Measurements from ENCODE around the gene KCND2. TPM values are rescaled to one million over a fixed set of nuclear protein-coding genes. Genes with fewer than 3 reads are reported as not detected.

KCND2 gene
- total RNA-seq, 2 experiments from 2014 or later: not detected

DNA sequence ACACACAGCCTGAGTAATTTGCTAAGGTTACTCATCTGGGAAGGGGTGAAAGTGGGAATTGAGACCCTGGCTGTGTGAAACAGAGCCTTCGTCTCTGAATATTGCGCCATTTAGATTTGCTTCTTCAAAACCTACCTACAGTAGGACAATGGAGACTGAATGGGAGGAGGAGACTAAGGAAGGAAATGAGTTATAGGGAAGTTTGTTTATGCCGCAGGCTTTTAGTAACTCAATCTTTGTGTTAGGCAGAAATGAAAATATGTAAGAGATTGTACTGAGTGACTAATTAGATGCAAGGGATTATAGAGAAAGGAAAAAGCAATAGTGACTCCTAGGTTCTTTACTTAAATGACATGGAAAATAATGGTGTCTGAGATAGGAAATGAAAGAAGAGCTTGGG lies 80.2 kb downstream of the KCND2 start:
- intact Hi-C loops (cut with micrococcal nuclease; ENCODE audit: unreplicated experiment): no loop called here
- no peaks in the 10 kb centered on the region for H3K9me3 ChIP-seq (ENCODE audit: low read length)
- H3K4me3 ChIP-seq (ENCODE audit: low read depth, low read length, poor library complexity, severe bottlenecking): no peak overlapping the region
- no peaks in the 10 kb centered on the region for H3K36me3 ChIP-seq (ENCODE audit: insufficient read depth, low read length)
- no TSS peak for BruUV-seq (replicated peaks)
- H3K27ac ChIP-seq (ENCODE audit: low read depth, low read length, poor library complexity, severe bottlenecking): no peak overlapping the region
- no peaks in the 10 kb centered on the region for H4K20me1 ChIP-seq (ENCODE audit: insufficient read depth, low read length)
- ChIA-PET POLR2A (interaction anchor here (0.7 kb wide), 1 partner anchor 111 kb away, joined by 3 read pairs; no protein-coding TSS in a partner anchor), CTCF (ENCODE audit: unreplicated experiment) (no interaction called here)
- no peak overlapping the region for H2AFZ ChIP-seq (ENCODE audit: low read length)
- no peak for DNase-seq (ENCODE audit: low spot score)
- H3K79me2 ChIP-seq (ENCODE audit: insufficient read depth, low read depth, low read length): no peaks in the 10 kb centered on the region
- no peak for TF ChIP-seq CTCF (conservative IDR thresholded peaks at IDR 0.05; ENCODE audit: low read length)
- no peak for TF ChIP-seq EZH2phosphoT487 (IDR thresholded peaks at IDR 0.05; ENCODE audit: borderline replicate concordance, low read depth, low read length)
- no peaks in the 10 kb centered on the region for H3K4me1 ChIP-seq (ENCODE audit: insufficient read depth, low read length, poor library complexity, severe bottlenecking)
- H3K9me2 ChIP-seq (ENCODE audit: insufficient read depth, low read length): no peaks in the 10 kb centered on the region
- H3K4me2 ChIP-seq (ENCODE audit: low read length): no peak overlapping the region

- Histone ChIP-seq H3K27ac (ENCODE audit: low read depth, low read length, poor library complexity, severe bottlenecking) (no peak overlapping the region), H3K4me3 (ENCODE audit: low read depth, low read length, poor library complexity, severe bottlenecking) (no peak overlapping the region), H3K9me3 (ENCODE audit: low read length) (no peaks in the 10 kb centered on the region), H3K36me3 (ENCODE audit: insufficient read depth, low read length) (no peaks in the 10 kb centered on the region), H3K4me1 (ENCODE audit: insufficient read depth, low read length, poor library complexity, severe bottlenecking) (no peaks in the 10 kb centered on the region), H4K20me1 (ENCODE audit: insufficient read depth, low read length) (no peaks in the 10 kb centered on the region), H3K9me2 (ENCODE audit: insufficient read depth, low read length) (no peaks in the 10 kb centered on the region), H3K4me2 (ENCODE audit: low read length) (no peak overlapping the region), H3K79me2 (ENCODE audit: insufficient read depth, low read depth, low read length) (no peaks in the 10 kb centered on the region), H2AFZ (ENCODE audit: low read length) (no peak overlapping the region)
- TF ChIP-seq EZH2phosphoT487 (IDR thresholded peaks at IDR 0.05; ENCODE audit: borderline replicate concordance, low read depth, low read length): no peak
- no peak for TF ChIP-seq CTCF (conservative IDR thresholded peaks at IDR 0.05; ENCODE audit: low read length)
- DNase-seq (ENCODE audit: low spot score): no peak
- CTCF ChIA-PET (ENCODE audit: unreplicated experiment): no interaction called here
- no TSS peak for BruUV-seq (replicated peaks)
- intact Hi-C loops (cut with micrococcal nuclease; ENCODE audit: unreplicated experiment): no loop called here
- POLR2A ChIA-PET: interaction anchor here (0.6 to 1.8 kb wide), 3 partner anchors 12 to 36 kb away, joined by 3 to 6 read pairs (median 3); no protein-coding TSS in a partner anchor
Observed at GRCh38 chr7:120360918-120361317, 87.9 kb downstream of the KCND2 start.

DNA sequence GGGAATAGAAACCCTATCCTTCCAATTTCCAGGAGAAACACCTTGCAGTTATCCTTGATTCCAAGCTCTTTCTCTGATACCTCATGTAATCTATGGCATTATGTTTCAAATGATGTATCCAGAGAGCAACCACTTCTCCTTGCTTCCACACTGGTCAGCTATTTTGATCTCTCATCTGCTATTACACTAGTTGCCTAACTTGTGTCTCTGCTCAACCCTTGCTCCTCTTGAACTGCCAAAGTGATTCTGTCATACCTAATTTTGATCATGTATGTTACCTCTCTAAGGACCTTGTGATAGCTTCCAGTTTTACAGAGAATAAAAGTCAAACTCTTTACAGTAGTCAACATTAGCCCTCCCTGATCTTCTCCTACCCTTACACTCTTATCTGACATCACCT lies 90.4 kb downstream of the KCND2 start:
- no peak overlapping the region for H3K27ac ChIP-seq (ENCODE audit: low read depth, low read length, poor library complexity, severe bottlenecking)
- DNase-seq (ENCODE audit: low spot score): no peak
- no peak overlapping the region for H3K4me3 ChIP-seq (ENCODE audit: low read depth, low read length, poor library complexity, severe bottlenecking)
- intact Hi-C loops (cut with micrococcal nuclease; ENCODE audit: unreplicated experiment): no loop called here
- no peaks in the 10 kb centered on the region for H4K20me1 ChIP-seq (ENCODE audit: insufficient read depth, low read length)
- no peaks in the 10 kb centered on the region for H3K79me2 ChIP-seq (ENCODE audit: insufficient read depth, low read depth, low read length)
- H3K4me1 ChIP-seq (ENCODE audit: insufficient read depth, low read length, poor library complexity, severe bottlenecking): no peaks in the 10 kb centered on the region
- H3K9me3 ChIP-seq (ENCODE audit: low read length): no peaks in the 10 kb centered on the region
- no peaks in the 10 kb centered on the region for H3K36me3 ChIP-seq (ENCODE audit: insufficient read depth, low read length)
- no TSS peak for BruUV-seq (replicated peaks)
- ChIA-PET CTCF (ENCODE audit: unreplicated experiment) (interaction anchor here (0.6 kb wide), 1 partner anchor 22 kb away, joined by 3 read pairs; no protein-coding TSS in a partner anchor), POLR2A (no interaction called here)
- H3K4me2 ChIP-seq (ENCODE audit: low read length): no peak overlapping the region
- TF ChIP-seq CTCF (conservative IDR thresholded peaks at IDR 0.05; ENCODE audit: low read length) (no peak), EZH2phosphoT487 (IDR thresholded peaks at IDR 0.05; ENCODE audit: borderline replicate concordance, low read depth, low read length) (no peak)
- H2AFZ ChIP-seq (ENCODE audit: low read length): no peak overlapping the region
- H3K9me2 ChIP-seq (ENCODE audit: insufficient read depth, low read length): no peaks in the 10 kb centered on the region
